ENCODE results near the gene ABHD18. TPM values are rescaled to one million over a fixed set of nuclear protein-coding genes. Genes with fewer than 3 reads are reported as not detected.

The ABHD18 gene
- polyA plus RNA-seq, 3 donors: 6.1 to 9.5 (median 6.4) TPM

GRCh38 chr4:127965803-127966175 lies 583 bp downstream of the ABHD18 start:
- peaks cover 0 to 1% (median 0%) of the 10 kb centered on the region in 7 donors for H3K9me3 Mint-ChIP-seq
- no peak for TF ChIP-seq CTCF (IDR thresholded peaks at IDR 0.05)
- H3K27me3 Mint-ChIP-seq (ENCODE audit: low read depth in 3 of 3): no peaks in the 10 kb centered on the region
- intact Hi-C loops (cut with micrococcal nuclease): loop anchor here (5.0 to 10.0 kb wide), 4 partner anchors 83 to 1129 kb away; partner anchors contain the start of genes C4orf33 (in 1 of the 2), LARP1B (in 1 of the 2), PGRMC2 (in 1 of the 2) and PLK4 (in 1 of the 2)
- no peaks in the 10 kb centered on the region for H3K36me3 ChIP-seq (replicated peaks in 1 of 2; ENCODE audit: control insufficient read depth in 1 of 2, insufficient read depth in 2 of 2, low read length in 2 of 2)
- peaks cover 79% of the 10 kb centered on the region for H3K79me2 ChIP-seq (ENCODE audit: insufficient read depth, low read length)
- H3K36me3 Mint-ChIP-seq: peaks cover 8 to 16% of the 10 kb centered on the region in 2 donors
- H3K4me3 Mint-ChIP-seq: peak overlapping the region; percentile 94
- WGBS (ENCODE audit: insufficient coverage): under 1% methylated on average over 14 of the region's 15 CpGs
- H3K4me1 ChIP-seq (ENCODE audit: control insufficient read depth in 1 of 2, insufficient read depth in 2 of 2, low read length in 2 of 2): peaks cover 12 to 17% of the 10 kb centered on the region in 2 donors
- H3K27me3 ChIP-seq (ENCODE audit: control insufficient read depth in 2 of 2, insufficient read depth in 2 of 2, low read length in 2 of 2): no peaks in the 10 kb centered on the region
- H3K4me2 ChIP-seq (replicated peaks; ENCODE audit: extremely low read depth, low read length, poor library complexity, severe bottlenecking): peak overlapping the region; percentile 84
- H3K4me1 Mint-ChIP-seq: peaks cover 26% of the 10 kb centered on the region
- H3K4me3 ChIP-seq (replicated peaks in 1 of 3; ENCODE audit: low read depth in 2 of 3, low read length in 3 of 3): peak overlapping the region; percentile 83 to 96 (median 92)
- peak overlapping the region; percentile 91 to 97 for H3K27ac ChIP-seq (ENCODE audit: low read depth in 1 of 2, low read length in 2 of 2)
- H3K9me3 ChIP-seq (replicated peaks in 1 of 2; ENCODE audit: control insufficient read depth in 1 of 2, insufficient read depth in 1 of 2, low read length in 2 of 2): no peaks in the 10 kb centered on the region
- peak overlapping the region; percentile 93 for H3K9ac ChIP-seq (ENCODE audit: insufficient read depth, low read length, poor library complexity, severe bottlenecking)
- peak overlapping the region; percentile 91 to 97 (median 96) for H3K27ac Mint-ChIP-seq
- H4K20me1 ChIP-seq (ENCODE audit: insufficient read depth, low read length): no peaks in the 10 kb centered on the region
- peak overlapping the region; percentile 99 for H2AFZ ChIP-seq (ENCODE audit: insufficient read depth, low read depth, low read length, poor library complexity, severe bottlenecking)
- peak in 1 of 3 donors; percentile 23 for DNase-seq

GRCh38 chr4:127967141-127967775 lies 2.1 kb downstream of the ABHD18 start:
- peaks cover 0 to 1% (median 0%) of the 10 kb centered on the region in 7 donors for H3K9me3 Mint-ChIP-seq
- H3K27ac ChIP-seq (ENCODE audit: low read depth in 1 of 2, low read length in 2 of 2): no peak overlapping the region
- no peaks in the 10 kb centered on the region for H3K27me3 Mint-ChIP-seq (ENCODE audit: low read depth in 3 of 3)
- H3K27ac Mint-ChIP-seq: no peak overlapping the region
- peaks cover 9 to 24% of the 10 kb centered on the region in 2 donors for H3K36me3 Mint-ChIP-seq
- peaks cover 26% of the 10 kb centered on the region for H3K4me1 Mint-ChIP-seq
- no CpG with 5 or more reads among the region's 1 CpG for WGBS (ENCODE audit: insufficient coverage)
- no peaks in the 10 kb centered on the region for H3K36me3 ChIP-seq (replicated peaks in 1 of 2; ENCODE audit: control insufficient read depth in 1 of 2, insufficient read depth in 2 of 2, low read length in 2 of 2)
- no peak overlapping the region for H3K4me3 ChIP-seq (replicated peaks in 1 of 3; ENCODE audit: low read depth in 2 of 3, low read length in 3 of 3)
- peaks cover 12 to 17% of the 10 kb centered on the region in 2 donors for H3K4me1 ChIP-seq (ENCODE audit: control insufficient read depth in 1 of 2, insufficient read depth in 2 of 2, low read length in 2 of 2)
- no peak overlapping the region for H3K9ac ChIP-seq (ENCODE audit: insufficient read depth, low read length, poor library complexity, severe bottlenecking)
- H3K27me3 ChIP-seq (ENCODE audit: control insufficient read depth in 2 of 2, insufficient read depth in 2 of 2, low read length in 2 of 2): no peaks in the 10 kb centered on the region
- no peak overlapping the region for H3K4me2 ChIP-seq (replicated peaks; ENCODE audit: extremely low read depth, low read length, poor library complexity, severe bottlenecking)
- no peak for TF ChIP-seq CTCF (IDR thresholded peaks at IDR 0.05)
- no peak overlapping the region for H3K4me3 Mint-ChIP-seq
- intact Hi-C loops (cut with micrococcal nuclease): loop anchor here (5.0 to 10.0 kb wide), 4 partner anchors 85 to 1128 kb away; partner anchors contain the start of genes C4orf33 (in 1 of the 2), LARP1B (in 1 of the 2), PGRMC2 (in 1 of the 2) and PLK4 (in 1 of the 2)
- no peak for DNase-seq
- peaks cover 83% of the 10 kb centered on the region for H3K79me2 ChIP-seq (ENCODE audit: insufficient read depth, low read length)
- H4K20me1 ChIP-seq (ENCODE audit: insufficient read depth, low read length): peaks cover 6% of the 10 kb centered on the region
- H2AFZ ChIP-seq (ENCODE audit: insufficient read depth, low read depth, low read length, poor library complexity, severe bottlenecking): no peak overlapping the region
- H3K9me3 ChIP-seq (replicated peaks in 1 of 2; ENCODE audit: control insufficient read depth in 1 of 2, insufficient read depth in 1 of 2, low read length in 2 of 2): no peaks in the 10 kb centered on the region

All from CD14-positive monocyte (primary cell).